Stimulated activated CD4-positive, alpha-beta T cell treated with anti-CD3 and anti-CD28 coated beads, Interleukin-1b, Interleukin-23, amount 100 ng/mL, for 48 hours (primary cell): ENCODE measurements around the gene NHSL2.

Experiments used
- DNase-seq: peaks from one replicate; pipeline ENCODE4 v3.0.0-alpha.2; 2020

NHSL2 gene

GRCh38 chrX:71992711-71993110, 82.1 kb downstream of the NHSL2 start:
- DNase-seq: peak; percentile 3

GRCh38 chrX:71993371-71993770, 82.7 kb downstream of the NHSL2 start:
- DNase-seq: no peak

- no peak for DNase-seq
These were observed 84.0 kb downstream of the NHSL2 start for GRCh38 chrX:71994601-71995000.

- DNase-seq: no peak
These were observed 84.5 kb downstream of the NHSL2 start for GRCh38 chrX:71995122-71995521.

- DNase-seq: no peak
These were observed 85.5 kb downstream of the NHSL2 start for GRCh38 chrX:71996136-71996535.

- no peak for DNase-seq
These were observed 86.2 kb downstream of the NHSL2 start for GRCh38 chrX:71996826-71997225.

- DNase-seq: no peak
These were observed 86.7 kb downstream of the NHSL2 start for GRCh38 chrX:71997320-71997719.

GRCh38 chrX:71998836-71999509, 88.3 kb downstream of the NHSL2 start:
- DNase-seq: no peak

GRCh38 chrX:71999535-71999934, 88.9 kb downstream of the NHSL2 start:
- no peak for DNase-seq

GRCh38 chrX:72001471-72001870, 90.8 kb downstream of the NHSL2 start:
- no peak for DNase-seq

GRCh38 chrX:72001906-72002305, 91.3 kb downstream of the NHSL2 start:
- no peak for DNase-seq

- no peak for DNase-seq
These were observed 92.2 kb downstream of the NHSL2 start for GRCh38 chrX:72002875-72003274.

GRCh38 chrX:72003811-72004750, 93.4 kb downstream of the NHSL2 start:
- DNase-seq: no peak

- DNase-seq: no peak
These were observed 94.4 kb downstream of the NHSL2 start for GRCh38 chrX:72005046-72005445.

- no peak for DNase-seq
These were observed 95.8 kb downstream of the NHSL2 start for GRCh38 chrX:72006461-72006860.

- no peak for DNase-seq
These were observed 99.1 kb downstream of the NHSL2 start for GRCh38 chrX:72009731-72010130.

- DNase-seq: no peak
These were observed 101.1 kb downstream of the NHSL2 start for GRCh38 chrX:72011734-72012133.

- DNase-seq: no peak
These were observed 104.7 kb downstream of the NHSL2 start for GRCh38 chrX:72015383-72015782.

GRCh38 chrX:72016881-72017783, 106.5 kb downstream of the NHSL2 start:
- no peak for DNase-seq

GRCh38 chrX:72018277-72019112, 107.8 kb downstream of the NHSL2 start:
- peak; percentile 78 for DNase-seq

- DNase-seq: no peak
These were observed 108.8 kb downstream of the NHSL2 start for GRCh38 chrX:72019487-72019886.

GRCh38 chrX:72020204-72020603, 109.6 kb downstream of the NHSL2 start:
- no peak for DNase-seq
